ENCODE measurements around the gene ANKRD23. TPM values are rescaled to one million over a fixed set of nuclear protein-coding genes. Genes with fewer than 3 reads are reported as not detected.

Gene ANKRD23
- total RNA-seq, 1 donor from 2014 or later = 12.5 TPM

- DNase-seq (ENCODE audit: low spot score in 2 of 2, unreplicated experiment in 2 of 2) = no peak
- no peak overlapping the region for H3K27ac Mint-ChIP-seq
- H3K4me1 Mint-ChIP-seq = peaks cover 4% of the 10 kb centered on the region
- no peak overlapping the region for H3K4me3 Mint-ChIP-seq
- H3K9me3 Mint-ChIP-seq = no peaks in the 10 kb centered on the region
- no peak for TF ChIP-seq CTCF (IDR thresholded peaks at IDR 0.05; ENCODE audit: unreplicated experiment)
- no peaks in the 10 kb centered on the region for H3K27me3 Mint-ChIP-seq (ENCODE audit: low read depth)
- peaks cover 2% of the 10 kb centered on the region for H3K36me3 Mint-ChIP-seq
Measured at GRCh38 chr2:96789245-96789617, 54.6 kb downstream of the ANKRD23 start.

GRCh38 chr2:96788442-96789244 is 55.2 kb downstream of the ANKRD23 start:
- no peaks in the 10 kb centered on the region for H3K27me3 Mint-ChIP-seq (ENCODE audit: low read depth)
- H3K27ac Mint-ChIP-seq = no peak overlapping the region
- DNase-seq (ENCODE audit: low spot score in 2 of 2, unreplicated experiment in 2 of 2) = no peak
- peaks cover 4% of the 10 kb centered on the region for H3K4me1 Mint-ChIP-seq
- no peak for TF ChIP-seq CTCF (IDR thresholded peaks at IDR 0.05; ENCODE audit: unreplicated experiment)
- no peaks in the 10 kb centered on the region for H3K9me3 Mint-ChIP-seq
- H3K4me3 Mint-ChIP-seq = no peak overlapping the region
- H3K36me3 Mint-ChIP-seq = peaks cover 2% of the 10 kb centered on the region

Small RNA genes lying within 50 kb of the gene (microRNA-seq; reads per million reads assigned to microRNA genes)
- 7.9 reads per million, percentile 27 among the genes with 10 or more reads in this experiment for gene MIR3127

Other genes starting within 250 kb of the ANKRD23 start
- gene KANSL3, start 205.7 kb downstream of the ANKRD23 start, total RNA-seq = 66.0 to 70.2 TPM (median 68.1 TPM) in 3 replicates
- 0.91 to 1.4 TPM (median 1.1 TPM) in 3 replicates for gene FER1L5, start 201.3 kb downstream of the ANKRD23 start, total RNA-seq
- 30.5 to 33.3 TPM (median 31.4 TPM) in 3 replicates for gene LMAN2L, start 104.0 kb downstream of the ANKRD23 start, total RNA-seq
- gene CNNM4, start 83.1 kb downstream of the ANKRD23 start, total RNA-seq = 19.9 to 22.0 TPM (median 20.0 TPM) in 3 replicates
- 24.9 to 27.5 TPM (median 26.5 TPM) in 3 replicates for gene CNNM3, start 27.8 kb downstream of the ANKRD23 start, total RNA-seq
- 15.9 to 17.6 TPM (median 17.4 TPM) in 3 replicates for gene ANKRD39, start 14.0 kb upstream of the ANKRD23 start, total RNA-seq
- 98.6 to 103 TPM (median 102 TPM) in 3 replicates for gene SEMA4C, start 26.1 kb upstream of the ANKRD23 start, total RNA-seq
- gene FAM178B, start 142.6 kb upstream of the ANKRD23 start, total RNA-seq = 1.1 to 1.6 TPM (median 1.5 TPM) in 3 replicates

Measured in mesothelial cell of epicardium (in vitro differentiated cells).